ENCODE results near the gene EPC2.

DNA sequence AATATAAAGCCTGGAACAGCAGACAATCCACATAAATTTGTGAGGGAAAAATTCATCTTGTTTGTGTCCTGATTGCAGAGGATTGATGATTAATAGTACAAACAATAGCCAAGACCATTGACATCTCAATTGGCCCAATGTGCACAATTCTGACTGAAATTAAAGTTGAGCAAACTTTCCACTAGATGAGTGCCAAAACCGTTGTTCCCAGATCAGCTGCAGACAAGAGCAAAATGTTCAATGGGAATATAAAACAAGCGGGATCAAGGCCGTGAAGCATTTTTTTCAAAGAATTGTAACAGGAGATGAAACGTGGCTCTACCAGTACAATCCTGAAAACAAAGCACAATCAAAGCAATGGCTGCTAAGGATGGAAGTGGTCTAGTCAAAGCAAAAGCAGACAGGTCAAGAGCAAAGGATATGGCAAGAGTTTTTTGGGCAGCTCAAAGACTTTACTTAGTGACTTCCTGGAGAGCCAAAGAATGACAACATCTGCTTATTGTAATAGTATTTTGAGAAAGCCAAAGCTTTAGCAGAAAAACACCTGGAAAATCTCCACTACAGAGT is 174.6 kb downstream of the EPC2 start:
- no peak for TF ChIP-seq ATF1 (CRISPR knock-in tag; IDR thresholded peaks at IDR 0.05)
- TF ChIP-seq, protein P1, sequence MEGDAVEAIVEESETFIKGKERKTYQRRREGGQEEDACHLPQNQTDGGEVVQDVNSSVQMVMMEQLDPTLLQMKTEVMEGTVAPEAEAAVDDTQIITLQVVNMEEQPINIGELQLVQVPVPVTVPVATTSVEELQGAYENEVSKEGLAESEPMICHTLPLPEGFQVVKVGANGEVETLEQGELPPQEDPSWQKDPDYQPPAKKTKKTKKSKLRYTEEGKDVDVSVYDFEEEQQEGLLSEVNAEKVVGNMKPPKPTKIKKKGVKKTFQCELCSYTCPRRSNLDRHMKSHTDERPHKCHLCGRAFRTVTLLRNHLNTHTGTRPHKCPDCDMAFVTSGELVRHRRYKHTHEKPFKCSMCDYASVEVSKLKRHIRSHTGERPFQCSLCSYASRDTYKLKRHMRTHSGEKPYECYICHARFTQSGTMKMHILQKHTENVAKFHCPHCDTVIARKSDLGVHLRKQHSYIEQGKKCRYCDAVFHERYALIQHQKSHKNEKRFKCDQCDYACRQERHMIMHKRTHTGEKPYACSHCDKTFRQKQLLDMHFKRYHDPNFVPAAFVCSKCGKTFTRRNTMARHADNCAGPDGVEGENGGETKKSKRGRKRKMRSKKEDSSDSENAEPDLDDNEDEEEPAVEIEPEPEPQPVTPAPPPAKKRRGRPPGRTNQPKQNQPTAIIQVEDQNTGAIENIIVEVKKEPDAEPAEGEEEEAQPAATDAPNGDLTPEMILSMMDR (IDR thresholded peaks at IDR 0.05), result no peak
- TF ChIP-seq, protein P2, sequence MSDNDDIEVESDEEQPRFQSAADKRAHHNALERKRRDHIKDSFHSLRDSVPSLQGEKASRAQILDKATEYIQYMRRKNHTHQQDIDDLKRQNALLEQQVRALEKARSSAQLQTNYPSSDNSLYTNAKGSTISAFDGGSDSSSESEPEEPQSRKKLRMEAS (CRISPR knock-in tag; IDR thresholded peaks at IDR 0.05), result no peak
- TF ChIP-seq, protein P3, sequence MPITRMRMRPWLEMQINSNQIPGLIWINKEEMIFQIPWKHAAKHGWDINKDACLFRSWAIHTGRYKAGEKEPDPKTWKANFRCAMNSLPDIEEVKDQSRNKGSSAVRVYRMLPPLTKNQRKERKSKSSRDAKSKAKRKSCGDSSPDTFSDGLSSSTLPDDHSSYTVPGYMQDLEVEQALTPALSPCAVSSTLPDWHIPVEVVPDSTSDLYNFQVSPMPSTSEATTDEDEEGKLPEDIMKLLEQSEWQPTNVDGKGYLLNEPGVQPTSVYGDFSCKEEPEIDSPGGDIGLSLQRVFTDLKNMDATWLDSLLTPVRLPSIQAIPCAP (CRISPR knock-in tag; IDR thresholded peaks at IDR 0.05), result no peak

Data from WTC11 (cell line).